Measurements from ENCODE around the gene EDN2.

EDN2 gene

GRCh38 chr1:41524676-41525675 is 40.5 kb upstream of the EDN2 start:
- H3K4me1 ChIP-seq (ENCODE audit: control insufficient read depth in 1 of 2, insufficient read depth in 1 of 2, low read depth in 1 of 2, low read length in 1 of 2), result peaks cover 9 to 10% of the 10 kb centered on the region in 2 experiments
- H3K27me3 ChIP-seq, result no peaks in the 10 kb centered on the region
- no peaks in the 10 kb centered on the region for H3K36me3 ChIP-seq
- H3K4me3 ChIP-seq (ENCODE audit: low read depth in 1 of 2, low read length in 1 of 2), result no peak overlapping the region
- H3K9me3 ChIP-seq, result no peaks in the 10 kb centered on the region
- no peak for TF ChIP-seq CTCF (IDR thresholded peaks at IDR 0.05)
- H3K27ac ChIP-seq, result no peak overlapping the region

- Histone ChIP-seq H3K27ac (no peak overlapping the region), H3K27me3 (no peaks in the 10 kb centered on the region), H3K4me1 (ENCODE audit: control insufficient read depth in 1 of 2, insufficient read depth in 1 of 2, low read depth in 1 of 2, low read length in 1 of 2) (peaks cover 9 to 10% of the 10 kb centered on the region in 2 experiments), H3K36me3 (no peaks in the 10 kb centered on the region), H3K4me3 (ENCODE audit: low read depth in 1 of 2, low read length in 1 of 2) (no peak overlapping the region), H3K9me3 (no peaks in the 10 kb centered on the region)
- no peak for TF ChIP-seq CTCF (IDR thresholded peaks at IDR 0.05)
Measured at GRCh38 chr1:41523949-41524675, 39.6 kb upstream of the EDN2 start.

- Histone ChIP-seq H3K36me3 (no peaks in the 10 kb centered on the region), H3K27me3 (no peaks in the 10 kb centered on the region), H3K27ac (no peak overlapping the region), H3K9me3 (no peaks in the 10 kb centered on the region), H3K4me3 (ENCODE audit: low read depth in 1 of 2, low read length in 1 of 2) (no peak overlapping the region), H3K4me1 (ENCODE audit: control insufficient read depth in 1 of 2, insufficient read depth in 1 of 2, low read depth in 1 of 2, low read length in 1 of 2) (peaks cover 9 to 10% of the 10 kb centered on the region in 2 experiments)
- TF ChIP-seq CTCF (IDR thresholded peaks at IDR 0.05), result no peak
Measured at GRCh38 chr1:41523071-41523470, 38.6 kb upstream of the EDN2 start.

GRCh38 chr1:41521766-41522165 is 37.3 kb upstream of the EDN2 start:
- Histone ChIP-seq H3K4me1 (ENCODE audit: control insufficient read depth in 1 of 2, insufficient read depth in 1 of 2, low read depth in 1 of 2, low read length in 1 of 2) (peaks cover 10% of the 10 kb centered on the region in 2 experiments), H3K27ac (no peak overlapping the region), H3K36me3 (no peaks in the 10 kb centered on the region), H3K9me3 (no peaks in the 10 kb centered on the region), H3K27me3 (peaks cover 5% of the 10 kb centered on the region), H3K4me3 (ENCODE audit: low read depth in 1 of 2, low read length in 1 of 2) (no peak overlapping the region)
- TF ChIP-seq CTCF (IDR thresholded peaks at IDR 0.05), result no peak

GRCh38 chr1:41520951-41521752 is 36.7 kb upstream of the EDN2 start:
- H3K4me3 ChIP-seq (ENCODE audit: low read depth in 1 of 2, low read length in 1 of 2), result no peak overlapping the region
- H3K27ac ChIP-seq, result no peak overlapping the region
- peaks cover 16% of the 10 kb centered on the region in 2 experiments for H3K4me1 ChIP-seq (ENCODE audit: control insufficient read depth in 1 of 2, insufficient read depth in 1 of 2, low read depth in 1 of 2, low read length in 1 of 2)
- H3K36me3 ChIP-seq, result no peaks in the 10 kb centered on the region
- no peaks in the 10 kb centered on the region for H3K9me3 ChIP-seq
- TF ChIP-seq CTCF (IDR thresholded peaks at IDR 0.05), result no peak
- peaks cover 11% of the 10 kb centered on the region for H3K27me3 ChIP-seq
